Hematopoietic multipotent progenitor cell (in vitro differentiated cells): Measurements from ENCODE around the gene STPG4. TPM values are rescaled to one million over a fixed set of nuclear protein-coding genes. Genes with fewer than 3 reads are reported as not detected.

Experiments
- DNase-seq, 3 donors: peaks; one replicate each; pipeline ENCODE4 v3.0.0-alpha.2; 2011 to 2015; ENCODE audit warnings: low read depth in 2 of 3, low spot score in 2 of 3
- total RNA-seq: library from RNA; depleted of rRNA; stranded (reverse); fragments of >200 nt; gene quantifications from one replicate; pipeline ENCODE4 v1.2.3, GENCODE V29; 2012

Gene STPG4
- total RNA-seq, 1 donor, result not detected

DNA sequence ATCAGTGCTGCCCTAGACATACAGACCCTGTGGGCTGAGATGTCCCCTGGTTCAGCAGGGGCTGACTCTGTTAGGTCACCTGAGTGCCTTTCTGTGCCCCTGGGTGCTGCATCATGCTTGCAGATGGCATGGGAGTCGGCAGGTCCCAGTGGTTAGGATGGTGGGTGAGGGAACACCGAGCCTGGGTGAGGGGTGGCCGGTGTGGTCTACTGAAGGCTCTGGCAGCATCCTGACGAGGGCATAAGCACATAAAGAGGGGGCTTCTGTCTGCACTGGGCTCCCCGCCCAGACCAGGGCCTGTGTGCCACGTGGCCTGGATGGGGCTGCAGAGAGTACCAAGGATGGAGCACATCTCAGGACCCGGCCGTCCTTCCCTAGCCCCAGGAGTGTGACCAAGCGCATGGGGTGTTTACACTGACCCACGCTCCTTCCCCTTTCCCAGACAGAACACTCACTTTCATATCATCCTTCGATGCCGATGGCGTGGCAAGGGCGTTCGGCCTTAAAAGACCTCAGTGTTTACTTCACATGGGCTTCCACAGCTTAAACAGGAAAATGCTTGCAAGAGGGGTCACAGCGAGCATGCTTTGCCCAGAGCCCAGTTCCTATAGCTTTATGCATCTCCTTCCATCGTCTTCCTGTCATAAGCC, 115.1 kb downstream of the STPG4 start:
- no peak for DNase-seq

DNA sequence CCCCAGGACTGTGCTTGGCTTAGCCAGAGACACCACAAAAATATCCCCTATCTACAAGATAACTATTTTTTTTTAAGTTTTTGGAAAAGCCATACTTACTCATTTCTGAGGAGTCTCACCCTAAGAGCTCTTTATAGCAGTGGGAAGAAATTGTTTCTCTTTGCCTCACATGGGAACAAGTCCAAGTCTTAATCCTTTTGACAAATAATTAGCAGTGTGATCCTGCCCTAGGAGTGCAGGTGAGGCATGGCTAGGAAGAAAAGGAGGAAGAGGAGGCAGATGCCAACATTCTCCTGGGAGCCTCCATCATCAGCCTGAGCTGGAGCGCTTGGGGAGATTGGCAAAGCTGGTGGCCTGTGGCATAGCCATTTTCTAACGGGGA, 115.6 kb downstream of the STPG4 start:
- no peak for DNase-seq

DNA sequence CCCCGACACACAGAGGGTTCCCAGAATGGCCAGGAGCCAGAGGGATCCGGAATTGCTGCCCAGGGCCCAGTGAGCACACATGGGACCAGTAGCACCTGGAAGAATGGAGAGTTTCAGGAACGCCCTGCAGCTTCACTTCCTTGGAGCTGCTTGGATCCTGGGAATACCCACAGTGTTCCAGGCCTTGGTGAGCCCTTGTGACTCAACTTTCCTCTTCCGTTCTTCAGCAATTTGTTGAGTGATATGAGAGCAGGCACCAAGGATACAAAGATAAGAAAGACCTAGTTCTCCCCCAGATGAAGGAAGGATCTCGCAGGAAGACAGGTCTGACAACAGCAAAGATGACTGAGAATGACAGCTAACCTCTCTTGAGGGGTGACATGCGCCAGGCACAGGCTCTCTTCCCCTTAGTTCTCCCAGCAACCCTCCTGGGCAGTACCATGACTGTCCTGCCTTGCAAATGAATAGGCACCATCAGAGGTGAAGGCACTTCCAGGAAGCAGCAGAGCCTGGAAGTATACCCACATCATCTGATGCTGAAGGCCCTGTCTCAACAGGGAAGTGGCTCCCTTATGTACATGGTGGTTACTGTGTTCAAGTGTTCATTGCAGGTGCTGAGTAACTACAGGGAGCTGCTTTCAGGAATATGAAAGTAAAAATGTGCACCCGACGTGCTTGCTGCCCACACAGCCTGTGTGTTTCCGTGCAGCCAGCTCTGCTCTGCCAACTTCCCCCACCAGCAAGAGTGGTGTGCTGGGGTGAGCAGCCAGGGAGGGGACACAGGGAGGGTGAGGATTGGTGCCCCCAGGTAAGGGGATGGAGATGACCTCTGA, 116.2 kb downstream of the STPG4 start:
- DNase-seq, result peak in 2 of 3 donors; percentile 26 to 69

DNA sequence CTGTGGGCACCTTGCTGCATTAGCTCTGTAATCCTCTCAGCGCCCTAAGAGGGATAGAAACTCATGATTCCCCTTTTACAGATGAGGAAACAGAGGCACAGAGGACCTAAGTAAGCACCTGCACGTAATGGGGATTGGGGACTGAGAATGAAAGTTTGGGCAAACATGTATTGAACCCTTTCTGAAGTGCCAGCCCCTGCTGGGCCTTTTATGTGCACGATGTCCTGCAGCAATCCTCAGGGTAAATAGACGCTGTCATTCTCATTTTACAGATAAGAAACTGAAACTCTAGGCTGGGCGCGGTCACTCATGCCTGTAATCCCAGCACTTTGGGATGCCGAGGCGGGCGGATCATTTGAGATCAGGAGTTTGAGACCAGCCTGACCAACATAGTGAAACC, 117.4 kb downstream of the STPG4 start:
- no peak for DNase-seq

Other genes starting within 250 kb of the STPG4 start
- gene MCFD2, start 239.5 kb downstream of the STPG4 start, total RNA-seq, result 43.6 TPM
- gene TTC7A, start 214.1 kb downstream of the STPG4 start, total RNA-seq, result 55.2 TPM
- 121 TPM for gene CALM2, start 21.2 kb upstream of the STPG4 start, total RNA-seq
- 0.81 TPM for gene EPCAM, start 214.0 kb upstream of the STPG4 start, total RNA-seq
- 20.2 TPM for gene MSH2, start 247.8 kb upstream of the STPG4 start, total RNA-seq